Body of pancreas (tissue), 4 donors: Measurements from ENCODE around the gene CLIP4. TPM values are rescaled to one million over a fixed set of nuclear protein-coding genes. Genes with fewer than 3 reads are reported as not detected.

Source experiments
- ATAC-seq: fragments of 150-250 bp; one replicate; pipeline ENCODE4 v1.9.1; 2016
- DNase-seq, 4 donors: peaks; one replicate each; pipeline ENCODE4 v3.0.0-alpha.2; 2019
- H3K27ac ChIP-seq, 4 donors: fragments of 200-600 bp; sonication (generic); 1 replicate in 3 of 4; 2 replicates in 1 of 4; pipeline versions ENCODE4 v1.5.1 to v1.6.1; 2016 to 2019; ENCODE audit warnings: mild to moderate bottlenecking in 1 of 4, mixed read lengths in 1 of 4, moderate library complexity in 1 of 4
- H3K27me3 ChIP-seq, 2 donors: fragments of 200-600 bp; sonication (generic); one replicate each; pipeline ENCODE4 v1.6.0; 2016; ENCODE audit warnings: mild to moderate bottlenecking in 1 of 2
- H3K36me3 ChIP-seq, 2 donors: fragments of 200-600 bp; sonication (generic); replicated peaks in 1 of 2; 2 replicates each; pipeline ENCODE4 v1.5.1; 2016; ENCODE audit warnings: low read depth in 2 of 2; ENCODE audit not compliant: insufficient read depth in 1 of 2
- H3K4me1 ChIP-seq: fragments of 200-600 bp; sonication (generic); one replicate; pipeline ENCODE4 v1.6.0; 2016
- H3K4me3 ChIP-seq, 2 donors: fragments of 200-600 bp; sonication (generic); 1 replicate in 1 of 2; 2 replicates in 1 of 2; pipeline ENCODE4 v1.5.1; 2016 to 2019
- H3K9me3 ChIP-seq, 3 donors: fragments of 200-600 bp; sonication (generic); 1 replicate in 2 of 3; 2 replicates in 1 of 3; pipeline ENCODE4 v1.5.1; 2016
- POLR2A ChIP-seq, 3 donors: fragments of 450-650 bp; IDR thresholded peaks; one replicate each; pipeline ENCODE4 v1.6.1; 2016; ENCODE audit warnings: antibody characterized with exemption in 3 of 3, mild to moderate bottlenecking in 2 of 3
- WGBS, 2 donors: methylation state at CpG; one replicate each; pipeline ENCODE4 v1.1.5; 2017; 5-methylcytosine and 5-hydroxymethylcytosine counted together
- intact Hi-C: fragments of 100-400 bp; cut with DNase I; formaldehyde crosslinking; loops from one replicate; pipeline ENCODE4 v1.15.1; 2023
- total RNA-seq, 2 donors: library from RNA; depleted of rRNA; stranded (reverse); fragments of >200 nt; gene quantifications; one replicate each; pipeline ENCODE4 v1.1.0, GENCODE V29; 2016
- TF ChIP-seq, protein P1 (sequence below), 7 experiments: fragments of 450-650 bp in 4 of 7; fragments of 200-600 bp in 3 of 7; sonication (generic) in 3 of 7; IDR thresholded peaks; one replicate each; pipeline ENCODE4 v1.5.1; 2016 to 2019; ENCODE audit warnings: antibody characterized with exemption in 7 of 7

CLIP4 gene
- total RNA-seq, 2 donors from 2014 or later = 17.5 to 19.7 TPM

DNA sequence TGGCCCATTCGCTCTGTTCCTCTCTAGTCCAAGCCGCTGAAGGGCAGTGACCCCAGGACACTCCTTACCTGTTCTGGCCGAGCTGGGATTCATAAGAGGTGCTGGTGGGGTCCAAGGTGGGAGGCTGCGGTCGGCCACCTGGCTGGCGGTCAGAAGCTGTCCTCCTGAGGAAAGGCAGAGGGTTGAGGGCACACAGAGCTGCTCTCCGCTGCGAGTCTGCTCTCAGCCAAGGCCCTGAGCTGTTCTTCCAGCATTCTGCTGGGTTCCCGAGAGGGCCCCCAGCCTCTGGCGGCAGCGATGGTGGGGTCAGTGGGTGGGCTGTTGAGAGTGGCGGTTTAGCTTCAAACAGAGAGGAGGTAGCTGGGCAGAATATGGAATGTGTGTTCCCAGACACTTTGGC lies 44.7 kb upstream of the CLIP4 start:
- intact Hi-C loops = no loop called here

DNA sequence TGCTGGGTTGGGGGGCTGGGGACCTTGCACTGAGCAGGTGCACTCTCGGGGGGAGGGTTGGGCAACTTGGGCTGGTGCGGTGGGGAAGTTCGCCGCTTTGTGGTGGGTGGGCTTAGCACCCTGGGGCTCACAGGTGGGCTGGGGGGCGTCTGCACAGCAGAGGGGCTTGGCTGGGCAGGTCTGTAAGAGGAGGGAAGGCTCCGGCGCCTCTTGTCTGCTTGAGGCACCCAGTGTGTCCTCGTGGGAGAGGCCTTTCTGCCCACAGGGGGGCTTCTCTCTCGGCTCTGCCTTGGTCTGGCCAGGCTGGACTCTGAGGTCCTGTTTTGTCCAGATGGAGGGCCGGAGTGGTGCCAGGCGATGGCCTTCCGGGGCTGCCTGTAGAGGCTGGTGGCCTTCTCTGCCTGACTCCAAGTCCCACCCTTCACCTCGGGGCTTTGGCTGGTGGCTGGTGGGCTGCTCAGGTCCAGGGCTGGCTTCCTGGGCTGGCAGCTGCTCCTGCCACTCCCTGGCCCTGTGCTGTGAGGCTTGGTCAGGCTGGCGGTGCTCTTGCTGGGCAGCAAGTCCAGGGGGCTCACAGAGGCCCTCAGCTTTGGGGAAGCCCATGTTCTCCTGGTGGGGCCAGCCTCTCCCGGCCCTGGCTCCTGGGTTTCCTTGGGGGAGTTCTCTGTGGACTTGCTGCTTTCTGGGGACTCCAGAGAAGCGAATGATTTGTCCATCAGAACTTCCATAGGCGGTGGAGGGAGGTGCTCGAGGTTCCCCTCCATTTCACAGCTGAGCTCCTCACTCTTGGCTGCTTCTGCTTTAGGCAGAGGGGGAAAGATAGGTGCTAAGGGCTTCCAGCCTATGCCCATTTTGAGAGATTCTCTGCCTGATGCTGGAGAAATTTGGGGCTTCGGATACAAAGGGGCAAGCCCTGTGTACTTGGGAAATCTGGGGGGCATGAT lies 43.9 kb upstream of the CLIP4 start:
- intact Hi-C loops = no loop called here
- Histone ChIP-seq H3K9me3 (no peaks in the 10 kb centered on the region), H3K27me3 (no peaks in the 10 kb centered on the region), H3K4me3 (no peak overlapping the region), H3K36me3 (no peaks in the 10 kb centered on the region), H3K4me1 (peaks cover 10% of the 10 kb centered on the region), H3K27ac (no peak overlapping the region)
- 85 to 89% methylated on average over 10 to 15 of the region's 19 CpGs for WGBS, 2 donors
- ATAC-seq (no peak), DNase-seq (no peak)
- no peak for TF ChIP-seq POLR2A (IDR thresholded peaks at IDR 0.05)
- TF ChIP-seq, protein P1, sequence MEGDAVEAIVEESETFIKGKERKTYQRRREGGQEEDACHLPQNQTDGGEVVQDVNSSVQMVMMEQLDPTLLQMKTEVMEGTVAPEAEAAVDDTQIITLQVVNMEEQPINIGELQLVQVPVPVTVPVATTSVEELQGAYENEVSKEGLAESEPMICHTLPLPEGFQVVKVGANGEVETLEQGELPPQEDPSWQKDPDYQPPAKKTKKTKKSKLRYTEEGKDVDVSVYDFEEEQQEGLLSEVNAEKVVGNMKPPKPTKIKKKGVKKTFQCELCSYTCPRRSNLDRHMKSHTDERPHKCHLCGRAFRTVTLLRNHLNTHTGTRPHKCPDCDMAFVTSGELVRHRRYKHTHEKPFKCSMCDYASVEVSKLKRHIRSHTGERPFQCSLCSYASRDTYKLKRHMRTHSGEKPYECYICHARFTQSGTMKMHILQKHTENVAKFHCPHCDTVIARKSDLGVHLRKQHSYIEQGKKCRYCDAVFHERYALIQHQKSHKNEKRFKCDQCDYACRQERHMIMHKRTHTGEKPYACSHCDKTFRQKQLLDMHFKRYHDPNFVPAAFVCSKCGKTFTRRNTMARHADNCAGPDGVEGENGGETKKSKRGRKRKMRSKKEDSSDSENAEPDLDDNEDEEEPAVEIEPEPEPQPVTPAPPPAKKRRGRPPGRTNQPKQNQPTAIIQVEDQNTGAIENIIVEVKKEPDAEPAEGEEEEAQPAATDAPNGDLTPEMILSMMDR (IDR thresholded peaks at IDR 0.05) = no peak

More for the DNA sequence above, 44.7 kb upstream of the CLIP4 start:
- no peaks in the 10 kb centered on the region for H3K27me3 ChIP-seq
- no peak overlapping the region for H3K4me3 ChIP-seq
- H3K4me1 ChIP-seq = peaks cover 12% of the 10 kb centered on the region
- no peaks in the 10 kb centered on the region for H3K36me3 ChIP-seq
- TF ChIP-seq POLR2A (IDR thresholded peaks at IDR 0.05) = no peak
- TF ChIP-seq, protein P1 (IDR thresholded peaks at IDR 0.05) = no peak
- no peak for DNase-seq
- ATAC-seq = no peak
- H3K9me3 ChIP-seq = no peaks in the 10 kb centered on the region
- WGBS, 2 donors = 78 to 94% methylated on average over 10 to 11 of the region's 12 CpGs
- H3K27ac ChIP-seq = no peak overlapping the region

DNA sequence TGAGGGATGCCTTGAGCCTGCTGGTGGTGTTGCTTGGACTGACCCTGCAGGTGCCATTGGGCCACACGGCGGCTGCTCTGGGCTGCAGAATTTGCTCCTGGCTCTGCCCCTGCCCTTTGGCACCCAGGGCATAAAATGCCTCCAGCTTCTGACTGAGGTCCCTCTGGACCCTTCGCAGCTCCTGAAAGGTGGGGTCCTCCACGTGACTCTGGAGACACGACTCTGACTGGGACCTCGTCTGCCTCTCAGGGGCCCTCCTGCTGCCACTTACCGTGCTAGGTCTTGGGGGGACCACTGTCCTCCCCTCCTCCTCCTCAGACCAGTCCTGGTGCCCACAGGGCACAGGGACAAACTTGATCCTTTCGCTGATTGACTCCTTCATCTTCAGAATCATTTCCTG lies 43.0 kb upstream of the CLIP4 start:
- Histone ChIP-seq H3K27me3 (no peaks in the 10 kb centered on the region), H3K4me1 (peaks cover under 1% of the 10 kb centered on the region), H3K4me3 (no peak overlapping the region), H3K9me3 (no peaks in the 10 kb centered on the region), H3K27ac (no peak overlapping the region), H3K36me3 (no peaks in the 10 kb centered on the region)
- WGBS, 2 donors = 91 to 93% methylated on average over 8 of the region's 8 CpGs
- intact Hi-C loops = no loop called here
- TF ChIP-seq, protein P1 (IDR thresholded peaks at IDR 0.05) = no peak
- no peak for TF ChIP-seq POLR2A (IDR thresholded peaks at IDR 0.05)
- DNase-seq = no peak
- ATAC-seq = no peak

DNA sequence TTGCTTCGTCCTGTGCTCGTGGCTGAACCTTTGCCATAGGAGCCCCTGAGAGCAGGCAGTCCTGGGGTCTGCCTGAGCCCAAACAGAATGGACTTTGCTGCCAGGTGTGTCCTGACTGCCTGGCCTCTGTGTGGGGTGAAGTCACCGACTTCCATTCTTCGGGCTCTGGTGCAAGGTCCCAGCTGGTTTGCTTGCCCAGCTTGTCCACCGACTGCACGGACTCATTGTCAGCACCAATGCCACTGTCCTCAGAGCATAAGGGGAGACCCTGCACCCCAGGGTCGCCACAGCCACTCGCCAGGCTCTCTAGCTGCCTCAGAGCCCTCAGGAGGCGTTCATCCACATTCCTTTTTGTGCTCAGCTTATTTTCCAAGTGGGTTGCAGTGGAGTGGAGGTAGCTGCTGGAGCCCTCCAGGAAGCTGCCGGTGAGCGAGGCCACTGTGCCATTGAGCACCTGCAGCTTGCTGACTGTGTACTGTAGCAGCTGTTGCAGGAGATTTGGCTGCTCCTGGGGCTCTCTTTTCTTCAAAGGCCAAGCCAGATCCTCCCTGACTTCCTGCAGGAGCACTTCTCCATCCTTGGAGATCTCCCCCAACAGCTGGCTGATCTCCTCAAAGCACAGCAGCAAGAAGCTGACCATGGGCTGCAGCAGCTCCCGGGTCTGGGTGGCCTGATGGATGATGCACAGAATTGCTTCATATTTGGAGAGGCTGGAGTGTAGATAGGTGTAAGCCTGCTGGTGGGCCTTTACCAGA lies 42.1 kb upstream of the CLIP4 start:
- DNase-seq (no peak), ATAC-seq (no peak)
- intact Hi-C loops = no loop called here
- 73 to 79% methylated on average over 5 to 12 of the region's 12 CpGs for WGBS, 2 donors
- H3K4me1 ChIP-seq = no peaks in the 10 kb centered on the region
- H3K36me3 ChIP-seq = no peaks in the 10 kb centered on the region
- H3K27ac ChIP-seq = no peak overlapping the region
- TF ChIP-seq POLR2A (IDR thresholded peaks at IDR 0.05) = no peak
- TF ChIP-seq, protein P1 (IDR thresholded peaks at IDR 0.05) = no peak
- H3K4me3 ChIP-seq = no peak overlapping the region
- H3K27me3 ChIP-seq = no peaks in the 10 kb centered on the region
- H3K9me3 ChIP-seq = no peaks in the 10 kb centered on the region
